Measurements from ENCODE around the gene DNAJC3.
"Not testable (repeated sequence)": the region's sequence is repeated elsewhere in the genome, so short reads cannot be mapped to it uniquely, and the experiment has no call there.

The DNAJC3 gene

GRCh38 chr13:95741584-95742563, 64.9 kb downstream of the DNAJC3 start:
- H3K27me3 ChIP-seq (ENCODE audit: control insufficient read depth in 1 of 2, insufficient read depth in 2 of 2, low read length in 2 of 2) = no peaks in the 10 kb centered on the region
- H3K9me3 ChIP-seq (ENCODE audit: control insufficient read depth in 2 of 2, low read length in 2 of 2) = no peaks in the 10 kb centered on the region

GRCh38 chr13:95743192-95743591, 66.3 kb downstream of the DNAJC3 start:
- no peak overlapping the region for H3K27ac ChIP-seq (ENCODE audit: low read length)
- H3K9me3 ChIP-seq (ENCODE audit: control insufficient read depth in 2 of 2, low read length in 2 of 2) = no peaks in the 10 kb centered on the region
- no peak overlapping the region for H3K4me3 ChIP-seq (ENCODE audit: low read length in 2 of 2)
- H3K36me3 ChIP-seq (ENCODE audit: control insufficient read depth in 2 of 2, insufficient read depth in 2 of 2, low read length in 2 of 2) = no peaks in the 10 kb centered on the region
- H3K9ac ChIP-seq (ENCODE audit: low read length in 2 of 2) = no peak overlapping the region
- H3K4me1 ChIP-seq (ENCODE audit: control insufficient read depth, insufficient read depth, low read length) = peaks cover 4% of the 10 kb centered on the region
- H3K27me3 ChIP-seq (ENCODE audit: control insufficient read depth in 1 of 2, insufficient read depth in 2 of 2, low read length in 2 of 2) = no peaks in the 10 kb centered on the region

More at GRCh38 chr13:95741584-95742563, 64.9 kb downstream of the DNAJC3 start:
- H3K4me1 ChIP-seq (ENCODE audit: control insufficient read depth, insufficient read depth, low read length) = no peaks in the 10 kb centered on the region
- no peak overlapping the region for H3K27ac ChIP-seq (ENCODE audit: low read length)
- H3K4me3 ChIP-seq (ENCODE audit: low read length in 2 of 2) = no peak overlapping the region
- H3K36me3 ChIP-seq (ENCODE audit: control insufficient read depth in 2 of 2, insufficient read depth in 2 of 2, low read length in 2 of 2) = no peaks in the 10 kb centered on the region
- H3K9ac ChIP-seq (ENCODE audit: low read length in 2 of 2) = no peak overlapping the region

- Histone ChIP-seq H3K36me3 (ENCODE audit: control insufficient read depth in 2 of 2, insufficient read depth in 2 of 2, low read length in 2 of 2) (no peaks in the 10 kb centered on the region), H3K27ac (ENCODE audit: low read length) (no peak overlapping the region), H3K4me1 (ENCODE audit: control insufficient read depth, insufficient read depth, low read length) (peaks cover 4% of the 10 kb centered on the region), H3K4me3 (ENCODE audit: low read length in 2 of 2) (no peak overlapping the region), H3K9me3 (ENCODE audit: control insufficient read depth in 2 of 2, low read length in 2 of 2) (no peaks in the 10 kb centered on the region), H3K27me3 (ENCODE audit: control insufficient read depth in 1 of 2, insufficient read depth in 2 of 2, low read length in 2 of 2) (no peaks in the 10 kb centered on the region), H3K9ac (ENCODE audit: low read length in 2 of 2) (no peak overlapping the region)
Measured at GRCh38 chr13:95745289-95745688, 68.3 kb downstream of the DNAJC3 start.

DNA sequence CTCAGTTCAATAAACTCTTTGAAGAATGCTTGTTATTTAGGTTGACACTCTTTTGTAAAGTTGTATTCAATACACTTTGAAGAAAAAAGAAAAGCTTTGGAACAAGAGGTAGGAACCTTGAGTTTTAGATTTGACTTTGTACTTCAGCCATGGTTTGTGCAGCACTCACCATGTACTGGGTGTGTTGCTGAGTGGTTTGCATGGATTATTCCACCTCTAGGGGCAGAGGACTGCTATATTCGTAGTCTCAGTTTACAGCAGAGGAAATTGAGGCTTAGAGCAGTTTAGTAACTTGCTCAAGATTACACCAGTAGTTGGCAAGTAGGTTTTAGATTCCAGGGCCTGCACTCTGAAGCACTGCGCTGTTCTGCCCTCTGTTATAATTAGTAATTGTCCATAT, 68.8 kb downstream of the DNAJC3 start:
- H3K4me1 ChIP-seq (ENCODE audit: control insufficient read depth, insufficient read depth, low read length) = peaks cover 4% of the 10 kb centered on the region
- no peak overlapping the region for H3K4me3 ChIP-seq (ENCODE audit: low read length in 2 of 2)

DNA sequence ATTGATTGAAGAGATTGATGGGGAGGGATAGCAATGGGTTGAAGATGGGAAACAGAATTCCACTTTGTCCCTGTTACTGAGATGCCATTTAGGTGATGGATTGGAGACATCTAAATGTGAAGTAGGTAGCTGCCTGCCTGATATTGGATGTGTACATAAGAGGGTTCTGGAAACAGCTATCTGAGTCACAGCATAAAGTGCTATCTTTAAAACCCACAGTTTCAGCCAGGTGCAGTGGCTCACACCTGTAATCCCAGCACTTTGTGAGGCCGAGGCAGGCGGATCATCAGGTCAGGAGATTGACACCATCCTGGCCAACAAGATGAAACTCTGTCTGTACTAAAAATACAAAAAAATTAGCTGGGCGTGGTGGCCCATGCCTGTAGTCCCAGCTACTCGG, 72.6 kb downstream of the DNAJC3 start:
- no peak overlapping the region for H3K4me3 ChIP-seq (ENCODE audit: low read length in 2 of 2)
- H3K36me3 ChIP-seq (ENCODE audit: control insufficient read depth in 2 of 2, insufficient read depth in 2 of 2, low read length in 2 of 2) = no peaks in the 10 kb centered on the region
- H3K9me3 ChIP-seq (ENCODE audit: control insufficient read depth in 2 of 2, low read length in 2 of 2) = no peaks in the 10 kb centered on the region
- H3K4me1 ChIP-seq (ENCODE audit: control insufficient read depth, insufficient read depth, low read length) = peaks cover 4% of the 10 kb centered on the region
- no peak overlapping the region for H3K9ac ChIP-seq (ENCODE audit: low read length in 2 of 2)
- H3K27me3 ChIP-seq (ENCODE audit: control insufficient read depth in 1 of 2, insufficient read depth in 2 of 2, low read length in 2 of 2) = no peaks in the 10 kb centered on the region
- H3K27ac ChIP-seq (ENCODE audit: low read length) = no peak overlapping the region

More for the DNA sequence above, 68.8 kb downstream of the DNAJC3 start:
- no peak overlapping the region for H3K9ac ChIP-seq (ENCODE audit: low read length in 2 of 2)
- H3K9me3 ChIP-seq (ENCODE audit: control insufficient read depth in 2 of 2, low read length in 2 of 2) = no peaks in the 10 kb centered on the region
- H3K27me3 ChIP-seq (ENCODE audit: control insufficient read depth in 1 of 2, insufficient read depth in 2 of 2, low read length in 2 of 2) = no peaks in the 10 kb centered on the region
- no peaks in the 10 kb centered on the region for H3K36me3 ChIP-seq (ENCODE audit: control insufficient read depth in 2 of 2, insufficient read depth in 2 of 2, low read length in 2 of 2)
- no peak overlapping the region for H3K27ac ChIP-seq (ENCODE audit: low read length)

GRCh38 chr13:95752677-95753076, 75.7 kb downstream of the DNAJC3 start:
- Histone ChIP-seq H3K9me3 (ENCODE audit: control insufficient read depth in 2 of 2, low read length in 2 of 2) (no peaks in the 10 kb centered on the region), H3K4me1 (ENCODE audit: control insufficient read depth, insufficient read depth, low read length) (no peaks in the 10 kb centered on the region), H3K4me3 (ENCODE audit: low read length in 2 of 2) (no peak overlapping the region), H3K27ac (ENCODE audit: low read length) (no peak overlapping the region), H3K27me3 (ENCODE audit: control insufficient read depth in 1 of 2, insufficient read depth in 2 of 2, low read length in 2 of 2) (no peaks in the 10 kb centered on the region), H3K9ac (ENCODE audit: low read length in 2 of 2) (no peak overlapping the region), H3K36me3 (ENCODE audit: control insufficient read depth in 2 of 2, insufficient read depth in 2 of 2, low read length in 2 of 2) (peaks cover 0 to 2% of the 10 kb centered on the region in 2 donors)

- H3K4me1 ChIP-seq (ENCODE audit: control insufficient read depth, insufficient read depth, low read length) = no peaks in the 10 kb centered on the region
- no peak overlapping the region for H3K9ac ChIP-seq (ENCODE audit: low read length in 2 of 2)
- H3K4me3 ChIP-seq (ENCODE audit: low read length in 2 of 2) = no peak overlapping the region
- H3K9me3 ChIP-seq (ENCODE audit: control insufficient read depth in 2 of 2, low read length in 2 of 2) = no peaks in the 10 kb centered on the region
- no peaks in the 10 kb centered on the region for H3K27me3 ChIP-seq (ENCODE audit: control insufficient read depth in 1 of 2, insufficient read depth in 2 of 2, low read length in 2 of 2)
- peaks cover 0 to 4% of the 10 kb centered on the region in 2 donors for H3K36me3 ChIP-seq (ENCODE audit: control insufficient read depth in 2 of 2, insufficient read depth in 2 of 2, low read length in 2 of 2)
- H3K27ac ChIP-seq (ENCODE audit: low read length) = no peak overlapping the region
Measured at GRCh38 chr13:95754069-95754468, 77.1 kb downstream of the DNAJC3 start.

DNA sequence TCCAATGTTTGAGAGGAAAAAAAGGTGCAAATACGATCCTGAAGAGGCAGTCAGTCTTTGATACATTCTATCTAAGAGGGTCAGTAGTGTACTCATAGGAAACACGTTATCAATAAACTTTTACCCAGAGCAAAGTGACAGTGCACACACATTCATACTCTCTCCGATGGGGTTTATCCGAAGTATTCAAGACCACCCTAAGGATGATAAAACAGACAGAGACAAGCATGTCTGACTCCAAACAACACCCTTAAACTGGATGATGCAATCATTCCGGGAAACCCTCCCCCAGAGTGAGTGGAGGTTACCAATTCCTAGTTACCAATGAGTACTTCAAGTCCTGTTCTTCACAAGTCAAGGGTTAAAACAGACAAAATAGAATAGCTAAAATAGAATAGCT, 79.1 kb downstream of the DNAJC3 start:
- Histone ChIP-seq H3K9ac (ENCODE audit: low read length in 2 of 2) (no peak overlapping the region), H3K4me1 (ENCODE audit: control insufficient read depth, insufficient read depth, low read length) (no peaks in the 10 kb centered on the region), H3K27me3 (ENCODE audit: control insufficient read depth in 1 of 2, insufficient read depth in 2 of 2, low read length in 2 of 2) (no peaks in the 10 kb centered on the region), H3K9me3 (ENCODE audit: control insufficient read depth in 2 of 2, low read length in 2 of 2) (no peaks in the 10 kb centered on the region), H3K36me3 (ENCODE audit: control insufficient read depth in 2 of 2, insufficient read depth in 2 of 2, low read length in 2 of 2) (peaks cover 4% of the 10 kb centered on the region in 2 donors), H3K27ac (ENCODE audit: low read length) (no peak overlapping the region), H3K4me3 (ENCODE audit: low read length in 2 of 2) (no peak overlapping the region)

GRCh38 chr13:95762626-95763025, 85.7 kb downstream of the DNAJC3 start:
- not testable (repeated sequence) for H3K27me3 ChIP-seq (ENCODE audit: control insufficient read depth in 1 of 2, insufficient read depth in 2 of 2, low read length in 2 of 2); H3K4me3 ChIP-seq (ENCODE audit: low read length in 2 of 2); H3K4me1 ChIP-seq (ENCODE audit: control insufficient read depth, insufficient read depth, low read length); H3K36me3 ChIP-seq (ENCODE audit: control insufficient read depth in 2 of 2, insufficient read depth in 2 of 2, low read length in 2 of 2); H3K9ac ChIP-seq (ENCODE audit: low read length in 2 of 2); H3K27ac ChIP-seq (ENCODE audit: low read length); H3K9me3 ChIP-seq (ENCODE audit: control insufficient read depth in 2 of 2, low read length in 2 of 2)

GRCh38 chr13:95763601-95764000, 86.7 kb downstream of the DNAJC3 start:
- peaks cover 4 to 8% of the 10 kb centered on the region in 2 donors for H3K36me3 ChIP-seq (ENCODE audit: control insufficient read depth in 2 of 2, insufficient read depth in 2 of 2, low read length in 2 of 2)
- no peak overlapping the region for H3K4me3 ChIP-seq (ENCODE audit: low read length in 2 of 2)
- H3K27me3 ChIP-seq (ENCODE audit: control insufficient read depth in 1 of 2, insufficient read depth in 2 of 2, low read length in 2 of 2) = no peaks in the 10 kb centered on the region
- H3K9me3 ChIP-seq (ENCODE audit: control insufficient read depth in 2 of 2, low read length in 2 of 2) = no peaks in the 10 kb centered on the region
- H3K27ac ChIP-seq (ENCODE audit: low read length) = no peak overlapping the region
- no peaks in the 10 kb centered on the region for H3K4me1 ChIP-seq (ENCODE audit: control insufficient read depth, insufficient read depth, low read length)
- H3K9ac ChIP-seq (ENCODE audit: low read length in 2 of 2) = no peak overlapping the region

- Histone ChIP-seq H3K9me3 (ENCODE audit: control insufficient read depth in 2 of 2, low read length in 2 of 2) (no peaks in the 10 kb centered on the region), H3K27me3 (ENCODE audit: control insufficient read depth in 1 of 2, insufficient read depth in 2 of 2, low read length in 2 of 2) (no peaks in the 10 kb centered on the region), H3K4me1 (ENCODE audit: control insufficient read depth, insufficient read depth, low read length) (no peaks in the 10 kb centered on the region), H3K36me3 (ENCODE audit: control insufficient read depth in 2 of 2, insufficient read depth in 2 of 2, low read length in 2 of 2) (peaks cover 0 to 12% of the 10 kb centered on the region in 2 donors), H3K4me3 (ENCODE audit: low read length in 2 of 2) (no peak overlapping the region), H3K27ac (ENCODE audit: low read length) (no peak overlapping the region), H3K9ac (ENCODE audit: low read length in 2 of 2) (no peak overlapping the region)
Measured at GRCh38 chr13:95771905-95772304, 95.0 kb downstream of the DNAJC3 start.
